ENCODE measurements around the gene WAS.
A peak's percentile ranks its signal among the peaks of the same experiment; 100 is the strongest.
"Not testable (repeated sequence)": the region's sequence is repeated elsewhere in the genome, so short reads cannot be mapped to it uniquely, and the experiment has no call there.

WAS gene

GRCh38 chrX:48683411-48683982 lies at the start of gene WAS:
TSS of gene WAS (plus strand) at chrX:48683799. CDS start at chrX:48683854, 55 bp downstream.
- H3K4me3 ChIP-seq (replicated peaks; ENCODE audit: low read depth, low read length) = no peak within 1 kb of the TSS
- no peak for DNase-seq (ENCODE audit: low read depth)

GRCh38 chrX:48636301-48636700 lies 47.3 kb upstream of the WAS start:
- no peak for DNase-seq (ENCODE audit: low read depth)
- no peak for TF ChIP-seq CTCF (IDR thresholded peaks at IDR 0.05; ENCODE audit: low read length, missing control alignments)
- H3K4me3 ChIP-seq (replicated peaks; ENCODE audit: low read depth, low read length) = no peak overlapping the region

More at GRCh38 chrX:48683411-48683982, at the start of gene WAS:
- TF ChIP-seq CTCF (IDR thresholded peaks at IDR 0.05; ENCODE audit: low read length, missing control alignments) = no peak

GRCh38 chrX:48636776-48637175 lies 46.8 kb upstream of the WAS start:
- no peak overlapping the region for H3K4me3 ChIP-seq (replicated peaks; ENCODE audit: low read depth, low read length)
- no peak for TF ChIP-seq CTCF (IDR thresholded peaks at IDR 0.05; ENCODE audit: low read length, missing control alignments)
- no peak for DNase-seq (ENCODE audit: low read depth)

- TF ChIP-seq CTCF (IDR thresholded peaks at IDR 0.05; ENCODE audit: low read length, missing control alignments) = no peak
- DNase-seq (ENCODE audit: low read depth) = no peak
Measured at GRCh38 chrX:48645669-48646068, 37.9 kb upstream of the WAS start.

GRCh38 chrX:48648336-48648751 lies 35.3 kb upstream of the WAS start:
- DNase-seq (ENCODE audit: low read depth) = peak; percentile 67
- no peak overlapping the region for H3K4me3 ChIP-seq (replicated peaks; ENCODE audit: low read depth, low read length)
- TF ChIP-seq CTCF (IDR thresholded peaks at IDR 0.05; ENCODE audit: low read length, missing control alignments) = peak; percentile 31

More at GRCh38 chrX:48645669-48646068, 37.9 kb upstream of the WAS start:
- H3K4me3 ChIP-seq (replicated peaks; ENCODE audit: low read depth, low read length) = no peak overlapping the region

- DNase-seq (ENCODE audit: low read depth) = no peak
- no peak for TF ChIP-seq CTCF (IDR thresholded peaks at IDR 0.05; ENCODE audit: low read length, missing control alignments)
Measured at GRCh38 chrX:48649102-48649501, 34.5 kb upstream of the WAS start.

GRCh38 chrX:48652055-48652579 lies 31.5 kb upstream of the WAS start:
- H3K4me3 ChIP-seq (replicated peaks; ENCODE audit: low read depth, low read length); DNase-seq (ENCODE audit: low read depth): not testable (repeated sequence)

More at GRCh38 chrX:48649102-48649501, 34.5 kb upstream of the WAS start:
- no peak overlapping the region for H3K4me3 ChIP-seq (replicated peaks; ENCODE audit: low read depth, low read length)

GRCh38 chrX:48654746-48655145 lies 28.9 kb upstream of the WAS start:
- not testable (repeated sequence) for H3K4me3 ChIP-seq (replicated peaks; ENCODE audit: low read depth, low read length); DNase-seq (ENCODE audit: low read depth)

GRCh38 chrX:48659686-48660085 lies 23.9 kb upstream of the WAS start:
- not testable (repeated sequence) for DNase-seq (ENCODE audit: low read depth); H3K4me3 ChIP-seq (replicated peaks; ENCODE audit: low read depth, low read length)
